IMR-90 (cell line): Measurements from ENCODE around the gene AKR7A2. TPM values are rescaled to one million over a fixed set of nuclear protein-coding genes. Genes with fewer than 3 reads are reported as not detected.

ENCODE experiments used
- ATAC-seq: fragments of 200-7000 bp; cut with Tn5 transposase; 2 replicates; pipeline ENCODE4 v1.9.1; 2020; ENCODE audit warnings: low read depth, mild to moderate bottlenecking, moderate library complexity
- BruUV-seq: library from RNA; stranded (reverse); fragments of 400-500 nt; replicated peaks from 2 replicates; lab custom pipeline; 2021; lab: Mats Ljungman, UMichigan
- CTCF ChIA-PET: fragments of 300-600 bp; formaldehyde crosslinking; extraction: SDS; loops from one replicate; lab custom pipeline; 2021; ENCODE audit warnings: antibody characterized with exemption; lab: Yijun Ruan, JAX
- POLR2A ChIA-PET: fragments of 300-600 bp; sonication (Branson Sonifier 250); formaldehyde crosslinking; loops from one replicate; lab custom pipeline; 2022; ENCODE audit warnings: antibody characterized with exemption; ENCODE audit not compliant: unreplicated experiment; lab: Charles Lee
- DNase-seq: peaks from one replicate; pipeline ENCODE4 v3.0.0; 2013
- H2AFZ ChIP-seq: replicated peaks from 2 replicates; pipeline ENCODE3; 2013; ENCODE audit warnings: low read length, mild to moderate bottlenecking; ENCODE audit not compliant: poor library complexity
- H2AK5ac ChIP-seq: 2 replicates; pipeline ENCODE4 v1.6.1; 2013; ENCODE audit warnings: low read depth, low read length, inconsistent platforms
- H2AK9ac ChIP-seq: replicated peaks from 2 replicates; pipeline ENCODE3; 2013; ENCODE audit warnings: mild to moderate bottlenecking, low read depth, low read length, moderate library complexity; ENCODE audit not compliant: poor library complexity
- H2BK120ac ChIP-seq: 2 replicates; pipeline ENCODE4 v1.6.1; 2013; ENCODE audit warnings: low read depth, low read length, inconsistent platforms
- H2BK15ac ChIP-seq: 3 replicates; pipeline ENCODE4 v1.6.1; 2013; ENCODE audit warnings: low read depth, low read length, inconsistent platforms
- H2BK20ac ChIP-seq: 2 replicates; pipeline ENCODE4 v1.6.1; 2013; ENCODE audit warnings: low read depth, mild to moderate bottlenecking, inconsistent platforms, low read length, moderate library complexity
- H2BK5ac ChIP-seq: 2 replicates; pipeline ENCODE4 v1.6.1; 2013; ENCODE audit warnings: mild to moderate bottlenecking, low read depth, low read length, inconsistent platforms; ENCODE audit not compliant: poor library complexity, severe bottlenecking
- H3K14ac ChIP-seq: replicated peaks from 2 replicates; pipeline ENCODE4 v1.6.1; 2013; ENCODE audit warnings: low read depth, low read length, inconsistent platforms
- H3K18ac ChIP-seq: 2 replicates; pipeline ENCODE4 v1.6.1; 2013; ENCODE audit warnings: low read depth, low read length, control low read depth
- H3K23ac ChIP-seq: 2 replicates; pipeline ENCODE4 v1.6.1; 2013; ENCODE audit warnings: low read depth, low read length, inconsistent platforms
- H3K27ac ChIP-seq: 2 replicates; pipeline ENCODE4 v1.5.1; 2013; ENCODE audit warnings: mild to moderate bottlenecking, control low read depth, low read length; ENCODE audit not compliant: insufficient read depth
- H3K27me3 ChIP-seq: 2 replicates; pipeline ENCODE4 v1.6.1; 2013; ENCODE audit warnings: low read length; ENCODE audit not compliant: control insufficient read depth, insufficient read depth
- H3K36me3 ChIP-seq: 2 replicates; pipeline ENCODE4 v1.6.1; 2013; ENCODE audit warnings: low read length, mixed read lengths; ENCODE audit not compliant: control insufficient read depth, insufficient read depth
- H3K4ac ChIP-seq: 2 replicates; pipeline ENCODE4 v1.6.1; 2013; ENCODE audit warnings: low read depth, low read length, inconsistent platforms
- H3K4me1 ChIP-seq: 2 replicates; pipeline ENCODE4 v1.6.1; 2013; ENCODE audit warnings: low read length, mixed read lengths; ENCODE audit not compliant: control insufficient read depth, insufficient read depth
- H3K4me2 ChIP-seq: 2 replicates; pipeline ENCODE4 v1.6.1; 2013; ENCODE audit warnings: low read depth, mild to moderate bottlenecking, control low read depth, low read length, moderate library complexity
- H3K4me3 ChIP-seq: 2 replicates; pipeline ENCODE4 v1.5.1; 2013; ENCODE audit warnings: low read depth, mild to moderate bottlenecking, control low read depth, low read length, moderate library complexity; ENCODE audit not compliant: insufficient read depth
- H3K56ac ChIP-seq: 2 replicates; pipeline ENCODE4 v1.6.1; 2013; ENCODE audit warnings: low read length, inconsistent platforms; ENCODE audit not compliant: insufficient read depth; ENCODE audit errors: extremely low read depth
- H3K79me1 ChIP-seq, 2 experiments: 2 replicates each; pipeline ENCODE4 v1.6.1; 2013; ENCODE audit warnings: low read length in 2 of 2, inconsistent platforms in 1 of 2, low read depth in 1 of 2
- H3K9ac ChIP-seq: 2 replicates; pipeline ENCODE4 v1.6.1; 2013; ENCODE audit warnings: low read depth, low read length, control low read depth
- H3K9me1 ChIP-seq: 2 replicates; pipeline ENCODE4 v1.6.1; 2013; ENCODE audit warnings: low read length, inconsistent platforms; ENCODE audit not compliant: insufficient read depth
- H3K9me3 ChIP-seq: 2 replicates; pipeline ENCODE4 v1.6.1; 2013; ENCODE audit warnings: low read length; ENCODE audit not compliant: control insufficient read depth, insufficient read depth
- H4K20me1 ChIP-seq: 2 replicates; pipeline ENCODE4 v1.6.1; 2013; ENCODE audit warnings: low read length, inconsistent platforms; ENCODE audit not compliant: insufficient read depth
- H4K5ac ChIP-seq: 2 replicates; pipeline ENCODE4 v1.6.1; 2013; ENCODE audit warnings: mild to moderate bottlenecking, low read depth, low read length, control low read depth
- H4K8ac ChIP-seq, 2 experiments: 2 replicates each; pipeline ENCODE4 v1.6.1; 2013; ENCODE audit warnings: low read depth in 2 of 2, low read length in 2 of 2, control low read depth in 1 of 2, inconsistent platforms in 1 of 2
- H4K91ac ChIP-seq: 2 replicates; pipeline ENCODE4 v1.6.1; 2013; ENCODE audit warnings: low read depth, low read length, inconsistent platforms; ENCODE audit not compliant: insufficient read depth
- BHLHE40 ChIP-seq: fragments of 150-350 bp; IDR thresholded peaks from 2 replicates; pipeline ENCODE4 v1.6.1; 2016; ENCODE audit warnings: mild to moderate bottlenecking, low read depth, low read length
- CEBPB ChIP-seq: IDR thresholded peaks from 2 replicates; pipeline ENCODE4 v1.6.1; 2012; ENCODE audit warnings: low read depth, low read length, improper control_type of control experiment
- CHD1 ChIP-seq: IDR thresholded peaks from 2 replicates; pipeline ENCODE4 v1.6.1; 2012; ENCODE audit warnings: low read depth, low read length, improper control_type of control experiment
- CTCF ChIP-seq: conservative IDR thresholded peaks from 2 replicates; pipeline ENCODE4 v1.5.1; 2012; ENCODE audit warnings: mild to moderate bottlenecking, low read depth, low read length, improper control_type of control experiment
- FOS ChIP-seq: fragments of 150-350 bp; IDR thresholded peaks from 2 replicates; pipeline ENCODE4 v1.6.1; 2016; ENCODE audit warnings: low read depth, low read length
- MAFK ChIP-seq: IDR thresholded peaks from 2 replicates; pipeline ENCODE4 v1.6.1; 2012; ENCODE audit warnings: low read depth, low read length, improper control_type of control experiment
- MAZ ChIP-seq: IDR thresholded peaks from 2 replicates; pipeline ENCODE4 v1.6.1; 2012; ENCODE audit warnings: low read depth, mild to moderate bottlenecking, low read length, improper control_type of control experiment, moderate library complexity, borderline replicate concordance
- MXI1 ChIP-seq: IDR thresholded peaks from 2 replicates; pipeline ENCODE4 v1.6.1; 2012; ENCODE audit warnings: low read depth, mild to moderate bottlenecking, low read length, moderate library complexity, borderline replicate concordance
- NFE2L2 ChIP-seq: fragments of 150-350 bp; IDR thresholded peaks from 2 replicates; pipeline ENCODE4 v1.6.1; 2016; ENCODE audit warnings: low read depth, mild to moderate bottlenecking, low read length
- POLR2A ChIP-seq: IDR thresholded peaks from 2 replicates; pipeline ENCODE4 v1.6.1; 2012; ENCODE audit warnings: mild to moderate bottlenecking, low read depth, low read length
- RAD21 ChIP-seq: IDR thresholded peaks from 2 replicates; pipeline ENCODE4 v1.6.1; 2012; ENCODE audit warnings: low read length, improper control_type of control experiment
- RCOR1 ChIP-seq: IDR thresholded peaks from 2 replicates; pipeline ENCODE4 v1.6.1; 2012; ENCODE audit warnings: mild to moderate bottlenecking, low read length, improper control_type of control experiment; ENCODE audit not compliant: insufficient replicate concordance
- RFX5 ChIP-seq: IDR thresholded peaks from 2 replicates; pipeline ENCODE4 v1.8.0; 2012; ENCODE audit warnings: low read depth, mild to moderate bottlenecking, low read length, moderate library complexity
- SMC3 ChIP-seq: fragments of 150-350 bp; IDR thresholded peaks from 2 replicates; pipeline ENCODE4 v1.6.1; 2016; ENCODE audit warnings: low read depth, mild to moderate bottlenecking, antibody characterized with exemption, low read length, moderate library complexity
- dilution Hi-C: fragments of 300-500 bp; cut with HindIII; formaldehyde crosslinking; loops from one replicate; pipeline ENCODE4 v1.14.3; 2018; ENCODE audit warnings: low sequenced_read_pairs; ENCODE audit not compliant: unreplicated experiment
- in situ Hi-C: fragments of 300-500 bp; cut with MboI; formaldehyde crosslinking; loops from 3 replicates; pipeline ENCODE4 v1.14.3; 2019; ENCODE audit warnings: low sequenced_read_pairs, inconsistent platforms, mixed read lengths
- intact Hi-C: fragments of 100-400 bp; cut with micrococcal nuclease; formaldehyde crosslinking; loops from 2 replicates; pipeline ENCODE4 v1.10.0; 2022
- polyA plus RNA-seq, 3 experiments: library from polyadenylated mRNA; depleted of rRNA; stranded (reverse); fragments of >200 nt; gene quantifications; 2 replicates each; pipeline ENCODE4 v1.2.3, GENCODE V29; 2012; ENCODE audit warnings: low replicate concordance in 1 of 3
- total RNA-seq: library from RNA; depleted of rRNA; stranded (reverse); fragments of >200 nt; gene quantifications from 2 replicates; pipeline ENCODE4 v1.2.3, GENCODE V29; 2012
- TF ChIP-seq, protein P1 (sequence below): fragments of 150-350 bp; IDR thresholded peaks from 2 replicates; pipeline ENCODE4 v1.6.1; 2017; ENCODE audit warnings: mild to moderate bottlenecking, antibody characterized with exemption, low read length, low read depth
- TF ChIP-seq, protein P2 (sequence below): fragments of 150-350 bp; IDR thresholded peaks from 2 replicates; pipeline ENCODE4 v1.6.1; 2016; ENCODE audit warnings: low read depth, mild to moderate bottlenecking, low read length, moderate library complexity, borderline replicate concordance

The AKR7A2 gene
- total and polyA plus RNA-seq, 2 of the 4 experiments (the other 2 are of a cell fraction), result 55.8 to 60.2 TPM

- H3K4me1 ChIP-seq, result no peaks in the 10 kb centered on the region
- no peak overlapping the region for H4K8ac ChIP-seq
- H3K23ac ChIP-seq, result no peak overlapping the region
- H3K14ac ChIP-seq, result no peak overlapping the region
- no peak overlapping the region for H3K18ac ChIP-seq
- TF ChIP-seq MAFK (no peak), CEBPB (no peak), BHLHE40 (no peak), CHD1 (no peak), RFX5 (no peak), MAZ (no peak), RCOR1 (no peak), NFE2L2 (no peak), SMC3 (no peak), FOS (no peak), POLR2A (no peak), MXI1 (no peak), RAD21 (no peak), CTCF (no peak)
- TF ChIP-seq, protein P1, sequence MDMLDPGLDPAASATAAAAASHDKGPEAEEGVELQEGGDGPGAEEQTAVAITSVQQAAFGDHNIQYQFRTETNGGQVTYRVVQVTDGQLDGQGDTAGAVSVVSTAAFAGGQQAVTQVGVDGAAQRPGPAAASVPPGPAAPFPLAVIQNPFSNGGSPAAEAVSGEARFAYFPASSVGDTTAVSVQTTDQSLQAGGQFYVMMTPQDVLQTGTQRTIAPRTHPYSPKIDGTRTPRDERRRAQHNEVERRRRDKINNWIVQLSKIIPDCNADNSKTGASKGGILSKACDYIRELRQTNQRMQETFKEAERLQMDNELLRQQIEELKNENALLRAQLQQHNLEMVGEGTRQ, result no peak
- TF ChIP-seq, protein P2, sequence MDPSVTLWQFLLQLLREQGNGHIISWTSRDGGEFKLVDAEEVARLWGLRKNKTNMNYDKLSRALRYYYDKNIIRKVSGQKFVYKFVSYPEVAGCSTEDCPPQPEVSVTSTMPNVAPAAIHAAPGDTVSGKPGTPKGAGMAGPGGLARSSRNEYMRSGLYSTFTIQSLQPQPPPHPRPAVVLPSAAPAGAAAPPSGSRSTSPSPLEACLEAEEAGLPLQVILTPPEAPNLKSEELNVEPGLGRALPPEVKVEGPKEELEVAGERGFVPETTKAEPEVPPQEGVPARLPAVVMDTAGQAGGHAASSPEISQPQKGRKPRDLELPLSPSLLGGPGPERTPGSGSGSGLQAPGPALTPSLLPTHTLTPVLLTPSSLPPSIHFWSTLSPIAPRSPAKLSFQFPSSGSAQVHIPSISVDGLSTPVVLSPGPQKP, result no peak
- H3K9ac ChIP-seq, result no peak overlapping the region
- H2AK5ac ChIP-seq, result no peak overlapping the region
- no peak overlapping the region for H4K5ac ChIP-seq
- no TSS peak for BruUV-seq
- intact Hi-C loops (no loop called here), in situ Hi-C loops (no loop called here), dilution Hi-C loops (no loop called here)
- H2AFZ ChIP-seq, result no peak overlapping the region
- ChIA-PET CTCF (no interaction called here), POLR2A (interaction anchor here (0.6 kb wide), 1 partner anchor 214 kb away, joined by 14 read pairs; the partner anchor contains the start of gene CAPZB)
- no peak overlapping the region for H4K91ac ChIP-seq
- no peaks in the 10 kb centered on the region; the same call in none of the 2 replicates for H3K9me3 ChIP-seq
- H2AK9ac ChIP-seq, result no peak overlapping the region
- H2BK15ac ChIP-seq, result no peak overlapping the region
- H3K27ac ChIP-seq, result no peak overlapping the region
- H3K79me1 ChIP-seq, result no peaks in the 10 kb centered on the region
- H3K9me1 ChIP-seq, result no peaks in the 10 kb centered on the region
- H3K56ac ChIP-seq, result no peak overlapping the region
- no peaks in the 10 kb centered on the region for H3K36me3 ChIP-seq
- no peak overlapping the region for H2BK120ac ChIP-seq
- no peak overlapping the region for H3K4ac ChIP-seq
- H3K27me3 ChIP-seq, result no peaks in the 10 kb centered on the region; the same call in 1 of the 2 replicates
- H2BK20ac ChIP-seq, result no peak overlapping the region
- ATAC-seq (no peak), DNase-seq (no peak)
- no peak overlapping the region for H3K4me3 ChIP-seq
- H4K20me1 ChIP-seq, result no peaks in the 10 kb centered on the region
- H3K4me2 ChIP-seq, result no peak overlapping the region
- no peak overlapping the region for H2BK5ac ChIP-seq
These were observed 39.9 kb downstream of the AKR7A2 start for GRCh38 chr1:19272064-19272463.
